IPS DF 4.7 (cell line): ENCODE measurements around the gene DENND1A.

Experiments
- DNase-seq: peaks from one replicate; pipeline ENCODE4 v3.0.0-alpha.2; 2013; ENCODE audit warnings: low spot score; ENCODE audit errors: extremely low read depth

Gene DENND1A

GRCh38 chr9:123395689-123396511, 534.0 kb downstream of the DENND1A start:
- no peak for DNase-seq

GRCh38 chr9:123395276-123395688, 534.6 kb downstream of the DENND1A start:
- DNase-seq, result no peak

- DNase-seq, result no peak
These were observed 535.4 kb downstream of the DENND1A start for GRCh38 chr9:123394291-123395235.

GRCh38 chr9:123392802-123393201, 537.1 kb downstream of the DENND1A start:
- no peak for DNase-seq

GRCh38 chr9:123391946-123392345, 538.0 kb downstream of the DENND1A start:
- DNase-seq, result no peak

GRCh38 chr9:123391233-123391632, 538.7 kb downstream of the DENND1A start:
- DNase-seq, result no peak

- no peak for DNase-seq
These were observed 539.4 kb downstream of the DENND1A start for GRCh38 chr9:123390337-123391135.

GRCh38 chr9:123389698-123390097, 540.2 kb downstream of the DENND1A start:
- no peak for DNase-seq

GRCh38 chr9:123389070-123389469, 540.9 kb downstream of the DENND1A start:
- no peak for DNase-seq

- no peak for DNase-seq
These were observed 542.2 kb downstream of the DENND1A start for GRCh38 chr9:123387686-123388085.

GRCh38 chr9:123383512-123384170, 546.3 kb downstream of the DENND1A start:
- DNase-seq, result no peak

GRCh38 chr9:123382653-123383511, 547.0 kb downstream of the DENND1A start:
- no peak for DNase-seq

GRCh38 chr9:123380852-123381705, 548.8 kb downstream of the DENND1A start:
- DNase-seq, result no peak

- DNase-seq, result no peak
These were observed 550.8 kb downstream of the DENND1A start for GRCh38 chr9:123378956-123379660.

- DNase-seq, result no peak
These were observed 551.9 kb downstream of the DENND1A start for GRCh38 chr9:123378025-123378424.

GRCh38 chr9:123377211-123377971, 552.5 kb downstream of the DENND1A start:
- no peak for DNase-seq

- no peak for DNase-seq
These were observed 553.5 kb downstream of the DENND1A start for GRCh38 chr9:123376218-123377071.
